GM12873 (cell line): ENCODE measurements around the gene ZNF648.
A peak's percentile ranks its signal among the peaks of the same experiment; 100 is the strongest.

Source experiments
- CTCF ChIP-seq: IDR thresholded peaks from 2 replicates; pipeline ENCODE4 v1.5.1; 2012; ENCODE audit warnings: low read depth, mild to moderate bottlenecking, moderate library complexity, low read length, control low read depth; ENCODE audit not compliant: insufficient read depth; ENCODE audit errors: missing control alignments

The ZNF648 gene

GRCh38 chr1:182069028-182069466, 7.5 kb upstream of the ZNF648 start:
- TF ChIP-seq CTCF = peak; percentile 82

- no peak for TF ChIP-seq CTCF
These were observed 5.4 kb upstream of the ZNF648 start for GRCh38 chr1:182066934-182067333.

GRCh38 chr1:182065126-182065845, 3.8 kb upstream of the ZNF648 start:
- TF ChIP-seq CTCF = no peak

GRCh38 chr1:182064611-182065010, 3.1 kb upstream of the ZNF648 start:
- TF ChIP-seq CTCF = no peak

- TF ChIP-seq CTCF = no peak
These were observed 711 bp upstream of the ZNF648 start for GRCh38 chr1:182062223-182062622.

- TF ChIP-seq CTCF = no peak
These were observed 635 bp downstream of the ZNF648 start for GRCh38 chr1:182060877-182061276.

- no peak for TF ChIP-seq CTCF
These were observed 1.6 kb downstream of the ZNF648 start for GRCh38 chr1:182059936-182060335.
